ENCODE results near the gene TPRA1.

TPRA1 gene

GRCh38 chr3:127590282-127590592 is 296 bp downstream of the TPRA1 start:
- peak; percentile 32 for DNase-seq (ENCODE audit: low spot score)

GRCh38 chr3:127589600-127590281 is 792 bp downstream of the TPRA1 start:
- no peak for DNase-seq (ENCODE audit: low spot score)

- DNase-seq (ENCODE audit: low spot score): peak; percentile 55
These were observed 1.5 kb downstream of the TPRA1 start for GRCh38 chr3:127588806-127589577.

GRCh38 chr3:127587876-127588275 is 2.7 kb downstream of the TPRA1 start:
- no peak for DNase-seq (ENCODE audit: low spot score)

GRCh38 chr3:127585813-127586413 is 4.6 kb downstream of the TPRA1 start:
- DNase-seq (ENCODE audit: low spot score): no peak

- DNase-seq (ENCODE audit: low spot score): no peak
These were observed 5.2 kb downstream of the TPRA1 start for GRCh38 chr3:127585163-127585812.

GRCh38 chr3:127584734-127585133 is 5.8 kb downstream of the TPRA1 start:
- no peak for DNase-seq (ENCODE audit: low spot score)

GRCh38 chr3:127580327-127581060 is 10.0 kb downstream of the TPRA1 start:
- no peak for DNase-seq (ENCODE audit: low spot score)

GRCh38 chr3:127578802-127579201 is 11.7 kb downstream of the TPRA1 start:
- no peak for DNase-seq (ENCODE audit: low spot score)

- DNase-seq (ENCODE audit: low spot score): no peak
These were observed 12.4 kb downstream of the TPRA1 start for GRCh38 chr3:127578168-127578567.

- no peak for DNase-seq (ENCODE audit: low spot score)
These were observed 13.1 kb downstream of the TPRA1 start for GRCh38 chr3:127577448-127577847.

- DNase-seq (ENCODE audit: low spot score): peak; percentile 86
These were observed 15.4 kb downstream of the TPRA1 start for GRCh38 chr3:127574880-127575878.

- DNase-seq (ENCODE audit: low spot score): no peak
These were observed 16.6 kb downstream of the TPRA1 start for GRCh38 chr3:127573912-127574311.

- DNase-seq (ENCODE audit: low spot score): no peak
These were observed 17.1 kb downstream of the TPRA1 start for GRCh38 chr3:127573401-127573800.

- no peak for DNase-seq (ENCODE audit: low spot score)
These were observed 17.8 kb downstream of the TPRA1 start for GRCh38 chr3:127572735-127573134.

GRCh38 chr3:127572186-127572585 is 18.3 kb downstream of the TPRA1 start:
- no peak for DNase-seq (ENCODE audit: low spot score)

- no peak for DNase-seq (ENCODE audit: low spot score)
These were observed 20.0 kb downstream of the TPRA1 start for GRCh38 chr3:127570520-127570919.

GRCh38 chr3:127569160-127569559 is 21.4 kb downstream of the TPRA1 start:
- no peak for DNase-seq (ENCODE audit: low spot score)

GRCh38 chr3:127568586-127568985 is 21.9 kb downstream of the TPRA1 start:
- DNase-seq (ENCODE audit: low spot score): no peak

- no peak for DNase-seq (ENCODE audit: low spot score)
These were observed 23.7 kb downstream of the TPRA1 start for GRCh38 chr3:127566833-127567232.

- DNase-seq (ENCODE audit: low spot score): no peak
These were observed 24.8 kb downstream of the TPRA1 start for GRCh38 chr3:127565711-127566110.

All from RKO (cell line).